H9 (cell line): Measurements from ENCODE around the gene PGM2L1. TPM values are rescaled to one million over a fixed set of nuclear protein-coding genes. Genes with fewer than 3 reads are reported as not detected.

ENCODE experiments used
- DNase-seq: peaks from one replicate; pipeline ENCODE4 v3.0.0-alpha.2; 2017
- H2AFZ ChIP-seq: one replicate; pipeline ENCODE4 v1.6.1; 2013; ENCODE audit warnings: mild to moderate bottlenecking, low read length, control low read depth, moderate library complexity
- H2AK5ac ChIP-seq: 2 replicates; pipeline ENCODE4 v1.6.1; 2013; ENCODE audit warnings: low read length, control low read depth, mixed read lengths; ENCODE audit not compliant: insufficient read length
- H2BK120ac ChIP-seq: one replicate; pipeline ENCODE4 v1.6.1; 2013; ENCODE audit warnings: low read depth, mild to moderate bottlenecking, low read length, control low read depth, inconsistent platforms; ENCODE audit not compliant: poor library complexity, severe bottlenecking
- H2BK12ac ChIP-seq: 2 replicates; pipeline ENCODE4 v1.6.1; 2013; ENCODE audit warnings: low read length, control low read depth, mixed read lengths, low read depth; ENCODE audit not compliant: insufficient read length
- H2BK15ac ChIP-seq: 2 replicates; pipeline ENCODE4 v1.6.1; 2013; ENCODE audit warnings: low read depth, low read length, control low read depth
- H2BK20ac ChIP-seq: one replicate; pipeline ENCODE4 v1.6.1; 2013; ENCODE audit warnings: low read depth, mild to moderate bottlenecking, low read length, control low read depth, inconsistent platforms; ENCODE audit not compliant: poor library complexity, severe bottlenecking
- H2BK5ac ChIP-seq: 2 replicates; pipeline ENCODE4 v1.6.1; 2013; ENCODE audit warnings: low read length, control low read depth, mixed read lengths; ENCODE audit not compliant: insufficient read length
- H3K14ac ChIP-seq: 2 replicates; pipeline ENCODE4 v1.6.1; 2013; ENCODE audit warnings: low read length, control low read depth; ENCODE audit not compliant: insufficient read depth
- H3K18ac ChIP-seq: 2 replicates; pipeline ENCODE4 v1.6.1; 2013; ENCODE audit warnings: low read depth, mild to moderate bottlenecking, mixed read lengths, low read length, control low read depth; ENCODE audit not compliant: insufficient read length
- H3K23ac ChIP-seq: 2 replicates; pipeline ENCODE4 v1.6.1; 2013; ENCODE audit warnings: low read length, control low read depth, mixed read lengths, low read depth; ENCODE audit not compliant: insufficient read length
- H3K23me2 ChIP-seq: 2 replicates; pipeline ENCODE4 v1.6.1; 2013; ENCODE audit warnings: low read depth, mild to moderate bottlenecking, mixed read lengths, low read length, control low read depth; ENCODE audit not compliant: insufficient read length, poor library complexity, severe bottlenecking
- H3K27ac ChIP-seq: 2 replicates; pipeline ENCODE4 v1.5.1; 2013; ENCODE audit warnings: low read length, control low read depth, mixed read lengths, low read depth; ENCODE audit not compliant: insufficient read length
- H3K27me3 ChIP-seq: 2 replicates; pipeline ENCODE4 v1.6.1; 2013; ENCODE audit warnings: low read length, control low read depth, inconsistent platforms; ENCODE audit not compliant: insufficient read depth
- H3K4ac ChIP-seq: 2 replicates; pipeline ENCODE4 v1.6.1; 2013; ENCODE audit warnings: low read depth, mild to moderate bottlenecking, control low read depth, inconsistent platforms, low read length, moderate library complexity
- H3K4me1 ChIP-seq: 2 replicates; pipeline ENCODE4 v1.6.1; 2013; ENCODE audit warnings: low read length, control low read depth, inconsistent platforms; ENCODE audit not compliant: insufficient read depth
- H3K4me2 ChIP-seq: 2 replicates; pipeline ENCODE4 v1.6.1; 2013; ENCODE audit warnings: low read length, control low read depth, mixed read lengths; ENCODE audit not compliant: insufficient read length, insufficient read depth
- H3K56ac ChIP-seq: 2 replicates; pipeline ENCODE4 v1.6.1; 2013; ENCODE audit warnings: low read depth, mild to moderate bottlenecking, mixed read lengths, low read length, control low read depth; ENCODE audit not compliant: insufficient read length
- H3K79me1 ChIP-seq: 2 replicates; pipeline ENCODE4 v1.6.1; 2013; ENCODE audit warnings: low read depth, mild to moderate bottlenecking, moderate library complexity, low read length, control low read depth, inconsistent platforms; ENCODE audit not compliant: insufficient read depth, poor library complexity, severe bottlenecking
- H3K79me2 ChIP-seq: 2 replicates; pipeline ENCODE4 v1.6.1; 2013; ENCODE audit warnings: low read length, control low read depth, inconsistent platforms; ENCODE audit not compliant: insufficient read depth
- H3K9ac ChIP-seq: 2 replicates; pipeline ENCODE4 v1.6.1; 2013; ENCODE audit warnings: low read length, control low read depth, mixed read lengths; ENCODE audit not compliant: insufficient read length; ENCODE audit errors: extremely low read depth
- H3K9me3 ChIP-seq: one replicate; pipeline ENCODE4 v1.6.1; 2013; ENCODE audit warnings: low read depth, low read length, inconsistent platforms; ENCODE audit not compliant: control insufficient read depth
- H3T11ph ChIP-seq: one replicate; pipeline ENCODE4 v1.6.1; 2013; ENCODE audit warnings: mild to moderate bottlenecking, low read length, control low read depth, inconsistent platforms
- H4K20me1 ChIP-seq: one replicate; pipeline ENCODE4 v1.6.1; 2013; ENCODE audit not compliant: control insufficient read depth, insufficient read length, insufficient read depth
- H4K5ac ChIP-seq: 2 replicates; pipeline ENCODE4 v1.6.1; 2013; ENCODE audit warnings: low read depth, mild to moderate bottlenecking, mixed read lengths, low read length, control low read depth; ENCODE audit not compliant: insufficient read length
- H4K8ac ChIP-seq: replicated peaks from 2 replicates; pipeline ENCODE4 v1.6.1; 2013; ENCODE audit warnings: low read length, control low read depth, mixed read lengths, low read depth; ENCODE audit not compliant: insufficient read length
- H4K91ac ChIP-seq: 2 replicates; pipeline ENCODE4 v1.6.1; 2013; ENCODE audit warnings: low read depth, mild to moderate bottlenecking, moderate library complexity, mixed read lengths, low read length, control low read depth; ENCODE audit not compliant: insufficient read length
- H3K27ac Mint-ChIP-seq, 3 experiments: 2 replicates in 2 of 3; 3 replicates in 1 of 3; pipeline ENCODE4 v1.8.0; 2020 to 2021; ENCODE audit warnings: mixed read lengths in 3 of 3, mild to moderate bottlenecking in 1 of 3, moderate library complexity in 1 of 3
- H3K27me3 Mint-ChIP-seq: 2 replicates; pipeline ENCODE4 v1.8.0; 2021; ENCODE audit warnings: low read depth, mild to moderate bottlenecking, moderate library complexity, mixed read lengths
- H3K36me3 Mint-ChIP-seq, 3 experiments: 2 replicates in 2 of 3; 3 replicates in 1 of 3; pipeline ENCODE4 v1.8.0; 2020 to 2021; ENCODE audit warnings: low read depth in 3 of 3, mixed read lengths in 3 of 3; ENCODE audit not compliant: insufficient read depth in 1 of 3
- H3K4me1 Mint-ChIP-seq, 2 experiments: 2 replicates each; pipeline ENCODE4 v1.8.0; 2020; ENCODE audit warnings: mixed read lengths in 2 of 2
- H3K4me3 Mint-ChIP-seq, 2 experiments: 2 replicates in 1 of 2; 3 replicates in 1 of 2; pipeline ENCODE4 v1.8.0; 2020 to 2021; ENCODE audit warnings: mild to moderate bottlenecking in 2 of 2, mixed read lengths in 2 of 2, moderate library complexity in 1 of 2
- H3K9me3 Mint-ChIP-seq, 2 experiments: 2 replicates in 1 of 2; 3 replicates in 1 of 2; pipeline ENCODE4 v1.8.0; 2020; ENCODE audit warnings: mild to moderate bottlenecking in 2 of 2, mixed read lengths in 2 of 2, moderate library complexity in 1 of 2
- CTCF ChIP-seq: fragments of 200-600 bp; sonication (generic); conservative IDR thresholded peaks from 3 replicates; pipeline ENCODE4 v1.8.0; 2021; ENCODE audit warnings: antibody characterized with exemption, mild to moderate bottlenecking
- WGBS: extraction: QIAGEN DNeasy Blood & Tissue Kit; methylation state at CpG from one replicate; pipeline ENCODE4 v1.1.7; 2013; ENCODE audit warnings: missing lambda C conversion rate, low lambda C conversion rate, mixed read lengths; ENCODE audit not compliant: insufficient read length; ENCODE audit errors: extremely low coverage; 5-methylcytosine and 5-hydroxymethylcytosine counted together
- total RNA-seq: library from RNA; stranded (reverse); gene quantifications from 2 replicates; pipeline ENCODE4 v1.2.1, GENCODE V29; 2021

PGM2L1 gene
- total RNA-seq, 1 experiment from 2014 or later, result 16.9 TPM

GRCh38 chr11:74403607-74404321 lies 5.5 kb upstream of the PGM2L1 start:
- H4K5ac ChIP-seq, result no peak overlapping the region
- Mint-ChIP-seq H3K9me3 (no peaks in the 10 kb centered on the region), H3K36me3 (no peaks in the 10 kb centered on the region), H3K4me1 (peaks cover 5 to 7% of the 10 kb centered on the region in 2 experiments; a peak in 3 of 4 replicates), H3K27me3 (peaks cover 3% of the 10 kb centered on the region; the same call in 1 of the 2 replicates), H3K27ac (no peak overlapping the region), H3K4me3 (no peak overlapping the region)
- H2BK12ac ChIP-seq, result no peak overlapping the region
- H2AK5ac ChIP-seq, result no peak overlapping the region
- H3K9ac ChIP-seq, result no peak overlapping the region
- H2BK120ac ChIP-seq, result no peak overlapping the region
- H4K8ac ChIP-seq, result no peak overlapping the region
- H3K4me1 ChIP-seq, result no peaks in the 10 kb centered on the region
- no peaks in the 10 kb centered on the region for H3K23me2 ChIP-seq
- H3K79me2 ChIP-seq, result no peaks in the 10 kb centered on the region
- no peaks in the 10 kb centered on the region for H4K20me1 ChIP-seq
- no CpG with 5 or more reads among the region's 4 CpGs for WGBS
- no peaks in the 10 kb centered on the region for H3K9me3 ChIP-seq
- H3K79me1 ChIP-seq, result no peaks in the 10 kb centered on the region
- no peaks in the 10 kb centered on the region for H3K27me3 ChIP-seq
- H3K18ac ChIP-seq, result no peak overlapping the region
- no peak overlapping the region for H2BK5ac ChIP-seq
- H3K56ac ChIP-seq, result no peak overlapping the region
- no peak overlapping the region for H3K4ac ChIP-seq
- H3K27ac ChIP-seq, result no peak overlapping the region
- no peak for TF ChIP-seq CTCF
- no peak overlapping the region for H2BK15ac ChIP-seq
- H3K4me2 ChIP-seq, result no peak overlapping the region
- no peak overlapping the region for H3T11ph ChIP-seq
- no peak overlapping the region for H2AFZ ChIP-seq
- no peak overlapping the region for H2BK20ac ChIP-seq
- H3K14ac ChIP-seq, result no peak overlapping the region
- H4K91ac ChIP-seq, result no peak overlapping the region
- no peak for DNase-seq
- H3K23ac ChIP-seq, result no peak overlapping the region
